ENCODE measurements around the gene NAALADL2. TPM values are rescaled to one million over a fixed set of nuclear protein-coding genes. Genes with fewer than 3 reads are reported as not detected.

Gene NAALADL2
- total and polyA plus RNA-seq, 2 of the 8 experiments (the other 6 are each of a cell fraction or from before 2014, with no cell fraction given): 0.12 to 0.22 TPM

DNA sequence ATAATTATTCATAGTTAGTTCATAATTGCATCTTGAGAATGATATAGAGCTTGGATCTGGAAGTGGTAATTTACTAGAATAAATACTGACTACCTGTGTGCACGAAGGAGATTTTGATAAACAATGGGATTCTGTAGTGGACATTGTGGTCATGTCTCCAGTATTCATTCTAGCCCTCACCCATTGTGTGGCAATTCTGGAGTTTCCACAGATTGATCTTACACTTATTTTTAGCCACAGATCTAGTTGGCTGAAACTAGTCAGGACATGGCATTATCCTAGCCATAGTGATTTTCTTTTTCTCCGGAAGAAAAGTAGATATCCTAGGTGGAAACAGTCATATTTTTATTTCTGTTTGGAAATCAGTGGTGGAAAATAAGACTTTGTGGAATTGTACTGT, 833.1 kb downstream of the NAALADL2 start:
- Histone ChIP-seq H3K27me3 (replicated peaks in 1 of 4; ENCODE audit: control insufficient read depth in 3 of 4, extremely low read depth in 1 of 4, insufficient read depth in 3 of 4, low read length in 3 of 4) (no peaks in the 10 kb centered on the region), H3K18ac (ENCODE audit: extremely low read depth, low read length) (no peak overlapping the region), H2BK12ac (ENCODE audit: low read depth, low read length) (no peak overlapping the region), H3K9me3 (ENCODE audit: insufficient read depth in 2 of 2, low read depth in 1 of 2, low read length in 1 of 2) (no peaks in the 10 kb centered on the region), H2BK120ac (replicated peaks; ENCODE audit: low read depth, low read length) (no peak overlapping the region), H3K23me2 (ENCODE audit: low read depth, low read length) (no peaks in the 10 kb centered on the region), H2AK5ac (ENCODE audit: low read depth, low read length) (no peak overlapping the region), H4K91ac (replicated peaks; ENCODE audit: insufficient read length, low read length) (no peak overlapping the region), H2BK20ac (ENCODE audit: low read length) (no peak overlapping the region), H2BK5ac (ENCODE audit: low read depth, low read length) (no peak overlapping the region), H3K14ac (ENCODE audit: insufficient read length) (no peak overlapping the region), H3K56ac (replicated peaks; ENCODE audit: insufficient read length, low read depth, low read length) (no peak overlapping the region), H3K79me2 (ENCODE audit: control insufficient read depth in 1 of 2, insufficient read depth in 2 of 2, low read length in 2 of 2) (no peaks in the 10 kb centered on the region), H3K23ac (ENCODE audit: insufficient read length) (no peak overlapping the region), H3K9ac (replicated peaks in 1 of 4; ENCODE audit: extremely low read depth in 1 of 4, low read depth in 3 of 4, low read length in 3 of 4) (no peak overlapping the region), H4K8ac (ENCODE audit: extremely low read depth, insufficient read depth, low read length) (no peak overlapping the region), H2BK15ac (ENCODE audit: low read length) (no peak overlapping the region), H4K5ac (ENCODE audit: insufficient read length, low read depth, low read length) (no peak overlapping the region), H3K4ac (replicated peaks; ENCODE audit: insufficient read length, low read depth, low read length) (no peak overlapping the region), H4K20me1 (replicated peaks in 1 of 2; ENCODE audit: control insufficient read depth in 1 of 2, insufficient read depth in 2 of 2, low read length in 2 of 2) (no peaks in the 10 kb centered on the region), H3K4me2 (ENCODE audit: insufficient read depth in 1 of 2, low read depth in 2 of 2, low read length in 2 of 2) (no peak overlapping the region), H3K4me1 (replicated peaks in 1 of 4; ENCODE audit: control insufficient read depth in 3 of 4, insufficient read depth in 4 of 4, low read length in 3 of 4) (no peaks in the 10 kb centered on the region), H3K27ac (ENCODE audit: low read depth, low read length) (no peak overlapping the region), H3K36me3 (ENCODE audit: control insufficient read depth in 2 of 4, insufficient read depth in 4 of 4, low read length in 3 of 4) (no peaks in the 10 kb centered on the region), H2AFZ (ENCODE audit: low read length) (no peak overlapping the region), H3K4me3 (ENCODE audit: extremely low read depth in 1 of 4, insufficient read depth in 2 of 4, low read depth in 3 of 4, low read length in 4 of 4) (no peak overlapping the region), H3K79me1 (ENCODE audit: low read depth, low read length) (no peaks in the 10 kb centered on the region)
- ChIA-PET POLR2A (ENCODE audit: partially characterized antibody) (no interaction called here), CTCF (ENCODE audit: partially characterized antibody) (interaction anchor here (1.3 kb wide), 1 partner anchor 12 kb away, joined by 4 read pairs; no protein-coding TSS in a partner anchor)
- FAIRE-seq (no peak), DNase-seq (ENCODE audit: low read depth in 1 of 2, low spot score in 2 of 2) (no peak)
- WGBS, 2 experiments (ENCODE audit: extremely low coverage in 1 of 2, insufficient coverage in 1 of 2, insufficient read length in 1 of 2, insufficient replicate concordance in 2 of 2, low coverage in 1 of 2, low lambda C conversion rate in 2 of 2, missing lambda C conversion rate in 1 of 2): 93% methylated on average over 2 of the region's 2 CpGs; no CpG with 5 or more reads in 1 of the 2 experiments
- TF ChIP-seq BRCA1 (IDR thresholded peaks at IDR 0.05; ENCODE audit: low read depth, low read length) (no peak), RBBP5 (IDR thresholded peaks at IDR 0.05; ENCODE audit: borderline replicate concordance, low read depth, low read length) (no peak), CTBP2 (IDR thresholded peaks at IDR 0.05; ENCODE audit: borderline replicate concordance, insufficient read depth, insufficient read length, low read length) (no peak), POLR2A (IDR thresholded peaks at IDR 0.05; ENCODE audit: control extremely low read depth in 1 of 2, low read depth in 2 of 2, low read length in 2 of 2) (no peak), SIN3A (conservative IDR thresholded peaks at IDR 0.05 in 1 of 2, IDR thresholded peaks at IDR 0.05 in 1 of 2; ENCODE audit: low read depth in 1 of 2, low read length in 2 of 2) (no peak)
- TF ChIP-seq, protein P1, sequence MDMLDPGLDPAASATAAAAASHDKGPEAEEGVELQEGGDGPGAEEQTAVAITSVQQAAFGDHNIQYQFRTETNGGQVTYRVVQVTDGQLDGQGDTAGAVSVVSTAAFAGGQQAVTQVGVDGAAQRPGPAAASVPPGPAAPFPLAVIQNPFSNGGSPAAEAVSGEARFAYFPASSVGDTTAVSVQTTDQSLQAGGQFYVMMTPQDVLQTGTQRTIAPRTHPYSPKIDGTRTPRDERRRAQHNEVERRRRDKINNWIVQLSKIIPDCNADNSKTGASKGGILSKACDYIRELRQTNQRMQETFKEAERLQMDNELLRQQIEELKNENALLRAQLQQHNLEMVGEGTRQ (IDR thresholded peaks at IDR 0.05; ENCODE audit: low read length): no peak
